Measurements from ENCODE around the gene CCDC121. TPM values are rescaled to one million over a fixed set of nuclear protein-coding genes. Genes with fewer than 3 reads are reported as not detected.

The CCDC121 gene
- total RNA-seq, 2 donors from 2014 or later, result 0.36 TPM; not detected in 1

GRCh38 chr2:27582695-27583389 is 46.0 kb downstream of the CCDC121 start, which contains the start of gene ZNF512:
TSS of gene ZNF512 (plus strand) at chr2:27583042. CDS start at chr2:27583113, 71 bp downstream.
- Mint-ChIP-seq H3K27me3 (peaks cover 22 to 25% of the 10 kb centered on the region in 2 donors), H3K27ac (peak within 1 kb of the TSS; percentile 83 to 85), H3K9me3 (no peaks in the 10 kb centered on the region), H3K4me1 (ENCODE audit: low read depth in 2 of 2) (peaks cover 36 to 47% of the 10 kb centered on the region in 2 donors), H3K4me3 (peak within 1 kb of the TSS; percentile 98), H3K36me3 (peaks cover 15% of the 10 kb centered on the region)
- peak; percentile 88 for DNase-seq (ENCODE audit: low spot score)
- ATAC-seq, result peak; percentile 96

GRCh38 chr2:27582129-27582694 is 46.6 kb downstream of the CCDC121 start:
- Mint-ChIP-seq H3K27ac (peak overlapping the region; percentile 83 to 85), H3K4me1 (ENCODE audit: low read depth in 2 of 2) (peaks cover 33 to 47% of the 10 kb centered on the region in 2 donors), H3K27me3 (peaks cover 26 to 31% of the 10 kb centered on the region in 2 donors), H3K9me3 (no peaks in the 10 kb centered on the region), H3K4me3 (peak overlapping the region; percentile 98), H3K36me3 (peaks cover 15% of the 10 kb centered on the region)
- ATAC-seq (no peak), DNase-seq (ENCODE audit: low spot score) (no peak)

- Mint-ChIP-seq H3K4me3 (peak overlapping the region; percentile 36), H3K27ac (peak overlapping the region; percentile 7 to 85), H3K36me3 (peaks cover 15% of the 10 kb centered on the region), H3K27me3 (peaks cover 28 to 37% of the 10 kb centered on the region in 2 donors), H3K9me3 (no peaks in the 10 kb centered on the region), H3K4me1 (ENCODE audit: low read depth in 2 of 2) (peaks cover 27 to 41% of the 10 kb centered on the region in 2 donors)
- ATAC-seq (no peak), DNase-seq (ENCODE audit: low spot score) (no peak)
Measured at GRCh38 chr2:27581417-27582128, 47.2 kb downstream of the CCDC121 start.

Other genes starting within 250 kb of the CCDC121 start
- 10 to 100 TPM; 21.8 to 23.6 TPM for gene ZNF513, start 248.3 kb downstream of the CCDC121 start, total RNA-seq
- 100 to 1,000 TPM; 110 to 158 TPM for gene PPM1G, start 219.4 kb downstream of the CCDC121 start, total RNA-seq
- 100 to 1,000 TPM in 1 of 2 donors, 10 to 100 TPM in 1; 66.0 to 117 TPM for gene NRBP1, start 200.4 kb downstream of the CCDC121 start, total RNA-seq
- 1 to 10 TPM; 2.2 to 6.1 TPM for gene KRTCAP3, start 186.6 kb downstream of the CCDC121 start, total RNA-seq
- 10 to 100 TPM; 11.1 to 17.4 TPM for gene IFT172, start 139.3 kb downstream of the CCDC121 start, total RNA-seq
- gene FNDC4, start 133.8 kb downstream of the CCDC121 start, total RNA-seq, result not detected
- gene GCKR, start 132.2 kb downstream of the CCDC121 start, total RNA-seq, result not detected
- 10 to 100 TPM; 10.1 to 24.0 TPM for gene ZNF512, start 46.0 kb downstream of the CCDC121 start, total RNA-seq
- 10 to 100 TPM; 32.7 to 36.9 TPM for gene GPN1, start within 50 bp of the CCDC121 start, total RNA-seq
- gene SUPT7L, start 34.6 kb upstream of the CCDC121 start, total RNA-seq, result 10 to 100 TPM; 32.9 to 41.9 TPM
- 10 to 100 TPM; 31.1 to 33.3 TPM for gene SLC4A1AP, start 34.9 kb upstream of the CCDC121 start, total RNA-seq
- 10 to 100 TPM; 58.3 to 77.6 TPM for gene MRPL33, start 142.7 kb upstream of the CCDC121 start, total RNA-seq

Data from natural killer cell treated with Interleukin-12 subunit alpha and Interleukin-12 subunit beta and Interleukin-15 and Interleukin-18, amount 100 ng/mL, for 72 hours (primary cell).